ENCODE data around the gene CAPN10.

CAPN10 gene

DNA sequence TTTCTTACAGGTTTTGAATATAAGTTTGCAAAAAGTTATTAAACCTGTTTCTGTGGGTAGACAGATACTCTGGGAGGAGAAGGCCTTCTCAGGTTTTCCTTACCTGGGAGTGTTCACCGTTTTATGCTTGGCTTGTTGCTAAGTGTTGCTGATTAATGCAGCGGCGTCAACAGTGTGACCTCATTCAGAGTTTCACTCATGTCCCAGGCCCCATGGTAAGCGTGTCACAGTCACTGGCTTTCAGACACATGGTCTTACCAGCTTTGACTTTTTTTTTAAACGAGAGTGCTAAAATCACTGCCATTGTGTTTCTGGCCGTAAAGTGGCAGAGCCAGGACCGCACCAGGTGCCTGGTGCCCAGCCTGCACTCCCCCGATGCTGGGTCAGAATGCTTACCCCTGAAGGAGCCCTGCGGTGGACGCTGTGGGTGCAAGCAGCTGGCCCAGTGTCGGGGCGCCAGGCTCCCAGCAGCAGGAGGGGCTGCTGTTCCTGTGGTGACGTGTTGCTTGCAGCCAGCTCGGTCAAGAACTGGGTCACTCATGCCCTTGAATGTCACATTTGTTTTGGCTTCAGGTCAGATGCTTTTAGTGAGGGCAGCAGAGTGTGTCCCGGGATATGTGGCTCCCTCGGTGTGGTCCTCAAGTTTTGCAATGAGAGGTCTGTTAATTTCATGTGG lies 3.5 kb downstream of the CAPN10 start:
- DNase-seq (ENCODE audit: low spot score): no peak

DNA sequence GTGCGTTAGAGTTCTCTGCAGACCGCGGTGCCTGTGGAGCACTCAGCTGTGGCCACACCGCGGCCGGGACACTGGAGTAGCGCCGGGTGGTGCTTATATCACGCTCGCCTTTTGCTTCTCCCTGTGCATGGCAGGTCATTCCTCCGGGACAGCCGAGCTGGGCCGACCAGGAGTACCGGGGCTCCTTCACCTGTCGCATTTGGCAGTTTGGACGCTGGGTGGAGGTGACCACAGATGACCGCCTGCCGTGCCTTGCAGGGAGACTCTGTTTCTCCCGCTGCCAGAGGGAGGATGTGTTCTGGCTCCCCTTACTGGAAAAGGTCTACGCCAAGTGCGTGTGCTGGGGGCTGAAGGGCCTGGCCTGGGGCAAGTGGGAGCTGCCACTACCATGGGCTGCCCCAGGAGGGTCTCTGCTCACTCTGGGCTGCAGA lies 4.2 kb downstream of the CAPN10 start:
- DNase-seq (ENCODE audit: low spot score): no peak

DNA sequence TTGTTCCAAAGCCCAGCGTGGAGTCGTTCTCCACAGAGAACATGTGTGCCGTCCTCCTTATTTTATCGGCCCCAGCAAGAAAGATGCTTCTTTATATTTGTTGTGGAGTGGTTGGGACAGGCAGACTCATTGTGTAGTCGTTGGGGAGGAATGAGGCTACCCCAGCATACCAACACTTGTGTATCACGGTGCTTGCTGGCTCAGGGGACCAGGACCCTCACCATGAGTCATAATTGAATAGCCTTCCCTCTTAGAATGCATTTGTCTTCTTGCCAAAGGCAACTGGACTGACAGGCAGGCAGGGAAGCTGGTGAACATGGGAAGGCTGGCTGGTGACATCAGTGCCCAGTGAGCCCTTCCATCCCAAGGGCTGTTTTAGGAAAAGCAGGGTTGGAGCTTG lies 4.7 kb downstream of the CAPN10 start:
- no peak for DNase-seq (ENCODE audit: low spot score)

- DNase-seq (ENCODE audit: low spot score): no peak
Observed at GRCh38 chr2:240591784-240592183, 5.2 kb downstream of the CAPN10 start.

- DNase-seq (ENCODE audit: low spot score): no peak
Observed at GRCh38 chr2:240593026-240593702, 6.6 kb downstream of the CAPN10 start.

GRCh38 chr2:240593703-240594451 lies 7.3 kb downstream of the CAPN10 start:
- DNase-seq (ENCODE audit: low spot score): no peak

GRCh38 chr2:240594511-240595380 lies 8.2 kb downstream of the CAPN10 start:
- DNase-seq (ENCODE audit: low spot score): no peak

GRCh38 chr2:240595381-240596079 lies 9.0 kb downstream of the CAPN10 start:
- peak; percentile 88 for DNase-seq (ENCODE audit: low spot score)

GRCh38 chr2:240596080-240596460 lies 9.5 kb downstream of the CAPN10 start:
- DNase-seq (ENCODE audit: low spot score): no peak

GRCh38 chr2:240596491-240596931 lies 10.0 kb downstream of the CAPN10 start:
- no peak for DNase-seq (ENCODE audit: low spot score)

- no peak for DNase-seq (ENCODE audit: low spot score)
Observed at GRCh38 chr2:240597054-240597418, 10.5 kb downstream of the CAPN10 start.

- DNase-seq (ENCODE audit: low spot score): no peak
Observed at GRCh38 chr2:240597419-240598181, 11.1 kb downstream of the CAPN10 start.

DNA sequence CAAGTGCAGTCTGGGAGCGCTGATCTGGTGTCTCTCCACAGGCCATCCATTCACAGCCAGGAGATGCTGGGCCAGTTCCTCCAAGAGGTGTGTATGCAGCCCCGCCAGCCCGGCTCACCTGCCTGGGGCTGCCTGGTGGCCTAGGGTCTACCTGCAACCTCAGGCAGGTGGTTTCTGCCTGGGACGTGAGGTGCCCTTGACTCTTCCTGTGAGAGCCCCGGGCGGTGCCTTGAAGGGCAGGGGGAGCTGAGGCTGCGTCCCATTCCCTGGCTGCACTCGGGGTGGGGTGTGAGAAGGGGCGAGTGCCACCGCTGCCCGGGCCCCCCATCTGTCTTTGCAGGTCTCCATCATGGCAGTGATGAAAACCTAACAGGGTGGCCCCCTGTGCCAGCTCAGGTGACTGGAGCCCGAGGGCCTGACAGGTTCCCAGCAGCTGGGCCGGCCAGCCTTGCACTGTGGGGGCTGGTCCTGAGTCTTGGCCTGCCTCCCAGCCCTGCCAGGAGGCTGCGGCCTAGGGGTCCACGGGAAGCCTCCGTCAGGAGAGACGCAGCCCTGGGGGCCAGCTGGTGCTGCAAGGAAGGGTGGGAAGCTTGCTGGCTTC lies 11.9 kb downstream of the CAPN10 start:
- no peak for DNase-seq (ENCODE audit: low spot score)

DNA sequence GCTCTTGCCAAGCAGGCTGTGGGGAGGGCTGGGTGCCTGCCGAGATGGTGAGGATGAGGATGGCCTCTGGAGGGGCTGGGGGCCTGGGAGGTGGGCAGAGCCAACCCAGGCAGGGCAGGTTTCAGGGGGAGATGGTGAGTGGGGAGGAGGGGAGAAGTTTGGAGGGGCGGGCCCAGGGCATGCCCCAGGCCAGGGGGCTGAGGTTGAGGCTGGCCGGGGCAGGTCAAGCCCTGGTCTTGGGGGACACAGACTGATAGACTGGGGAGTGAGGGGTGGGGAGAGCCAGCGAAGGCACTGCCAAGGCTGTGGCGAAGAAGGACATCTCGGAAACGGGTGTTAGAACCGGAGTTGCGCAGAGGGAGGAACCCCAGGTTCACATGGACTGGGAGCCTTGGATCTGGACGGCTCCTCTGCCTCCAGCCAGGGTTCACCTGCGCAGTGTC lies 12.6 kb downstream of the CAPN10 start:
- no peak for DNase-seq (ENCODE audit: low spot score)

GRCh38 chr2:240600451-240600961 lies 14.0 kb downstream of the CAPN10 start:
- DNase-seq (ENCODE audit: low spot score): no peak

GRCh38 chr2:240601061-240601830 lies 14.7 kb downstream of the CAPN10 start:
- DNase-seq (ENCODE audit: low spot score): no peak

GRCh38 chr2:240601831-240602160 lies 15.3 kb downstream of the CAPN10 start:
- DNase-seq (ENCODE audit: low spot score): no peak

DNA sequence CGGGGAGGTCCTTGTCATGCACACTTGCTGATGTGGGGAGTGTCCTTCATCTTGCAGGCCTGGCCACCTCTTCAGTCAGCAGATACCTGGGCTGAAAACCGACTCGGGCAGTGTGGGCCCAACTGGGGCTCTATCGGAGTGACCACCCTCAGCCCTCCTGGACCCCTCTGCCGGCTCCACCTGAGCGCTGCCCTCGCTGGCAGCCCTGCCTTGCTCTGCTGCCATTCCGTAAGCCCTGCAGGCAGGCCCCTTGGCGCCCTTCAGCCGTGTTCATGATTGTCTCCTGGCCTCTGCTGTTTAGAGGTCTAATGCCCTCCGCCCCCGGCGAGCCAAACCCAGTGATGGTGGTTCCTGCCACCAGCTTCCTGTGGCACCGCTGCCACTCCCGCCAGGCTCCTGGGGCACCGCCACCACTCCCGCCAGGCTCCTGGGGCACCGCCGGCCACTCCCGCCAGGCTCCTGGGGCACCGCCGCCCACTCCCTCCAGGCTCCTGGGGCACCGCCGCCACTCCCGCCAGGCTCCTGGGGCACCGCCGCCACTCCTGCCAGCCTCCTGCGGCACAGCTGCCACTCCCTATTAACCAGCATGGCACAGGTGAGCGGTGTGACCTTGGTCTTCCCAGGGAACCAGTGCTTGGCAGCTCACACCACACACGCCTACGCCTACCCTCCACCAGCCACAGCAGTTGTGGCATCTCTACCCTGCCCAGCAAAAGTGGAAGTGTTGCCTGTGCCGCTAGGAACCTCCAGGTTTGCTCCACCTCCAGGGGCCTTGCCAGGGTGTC lies 15.9 kb downstream of the CAPN10 start:
- DNase-seq (ENCODE audit: low spot score): no peak
